WTC11 (cell line): Measurements from ENCODE around the gene BIVM.

Experiments
- CTCF ChIP-seq: fragments of 200-600 bp; IDR thresholded peaks from 2 replicates; pipeline ENCODE4 v1.8.0; 2022; ENCODE audit warnings: antibody characterized with exemption
- MAX ChIP-seq: sonication (generic); formaldehyde crosslinking; IDR thresholded peaks from 2 replicates; pipeline ENCODE4 v1.8.0; 2022; ENCODE audit warnings: mild to moderate bottlenecking, missing genetic modification reagents
- PREB ChIP-seq: sonication (generic); formaldehyde crosslinking; IDR thresholded peaks from 2 replicates; pipeline ENCODE4 v1.8.1; 2022; ENCODE audit warnings: mild to moderate bottlenecking, missing genetic modification reagents, moderate library complexity, borderline replicate concordance
- TEAD1 ChIP-seq: sonication (generic); formaldehyde crosslinking; IDR thresholded peaks from 2 replicates; pipeline ENCODE4 v1.8.0; 2022; ENCODE audit warnings: mild to moderate bottlenecking, missing genetic modification reagents
- ZBTB21 ChIP-seq: sonication (generic); formaldehyde crosslinking; IDR thresholded peaks from 2 replicates; pipeline ENCODE4 v1.8.1; 2023; ENCODE audit warnings: mild to moderate bottlenecking, missing genetic modification reagents, borderline replicate concordance

GRCh38 chr13:102846261-102847015 lies 47.5 kb downstream of the BIVM start:
- TF ChIP-seq CTCF, result no peak
- no peak for TF ChIP-seq PREB (CRISPR knock-in tag)
- TF ChIP-seq MAX (CRISPR knock-in tag), result no peak
- TF ChIP-seq TEAD1 (CRISPR knock-in tag), result no peak
- TF ChIP-seq ZBTB21 (CRISPR knock-in tag), result no peak
